ENCODE data around the gene CHAF1B.

Gene CHAF1B

GRCh38 chr21:36451506-36451905, 66.3 kb downstream of the CHAF1B start:
- TF ChIP-seq, protein P1, sequence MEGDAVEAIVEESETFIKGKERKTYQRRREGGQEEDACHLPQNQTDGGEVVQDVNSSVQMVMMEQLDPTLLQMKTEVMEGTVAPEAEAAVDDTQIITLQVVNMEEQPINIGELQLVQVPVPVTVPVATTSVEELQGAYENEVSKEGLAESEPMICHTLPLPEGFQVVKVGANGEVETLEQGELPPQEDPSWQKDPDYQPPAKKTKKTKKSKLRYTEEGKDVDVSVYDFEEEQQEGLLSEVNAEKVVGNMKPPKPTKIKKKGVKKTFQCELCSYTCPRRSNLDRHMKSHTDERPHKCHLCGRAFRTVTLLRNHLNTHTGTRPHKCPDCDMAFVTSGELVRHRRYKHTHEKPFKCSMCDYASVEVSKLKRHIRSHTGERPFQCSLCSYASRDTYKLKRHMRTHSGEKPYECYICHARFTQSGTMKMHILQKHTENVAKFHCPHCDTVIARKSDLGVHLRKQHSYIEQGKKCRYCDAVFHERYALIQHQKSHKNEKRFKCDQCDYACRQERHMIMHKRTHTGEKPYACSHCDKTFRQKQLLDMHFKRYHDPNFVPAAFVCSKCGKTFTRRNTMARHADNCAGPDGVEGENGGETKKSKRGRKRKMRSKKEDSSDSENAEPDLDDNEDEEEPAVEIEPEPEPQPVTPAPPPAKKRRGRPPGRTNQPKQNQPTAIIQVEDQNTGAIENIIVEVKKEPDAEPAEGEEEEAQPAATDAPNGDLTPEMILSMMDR (IDR thresholded peaks at IDR 0.05; ENCODE audit: low read depth, low read length) = no peak
- H3K9me3 ChIP-seq = no peaks in the 10 kb centered on the region
- no peaks in the 10 kb centered on the region for H3K4me1 ChIP-seq
- no peaks in the 10 kb centered on the region for H3K36me3 ChIP-seq
- no peak overlapping the region for H3K4me3 ChIP-seq (ENCODE audit: low read depth, low read length)
- H3K27me3 ChIP-seq = no peaks in the 10 kb centered on the region
- DNase-seq = no peak

- no peaks in the 10 kb centered on the region for H3K27me3 ChIP-seq
- H3K9me3 ChIP-seq = no peaks in the 10 kb centered on the region
- H3K4me3 ChIP-seq (ENCODE audit: low read depth, low read length) = no peak overlapping the region
- TF ChIP-seq, protein P1 (IDR thresholded peaks at IDR 0.05; ENCODE audit: low read depth, low read length) = no peak
- H3K36me3 ChIP-seq = no peaks in the 10 kb centered on the region
- no peak for DNase-seq
- no peaks in the 10 kb centered on the region for H3K4me1 ChIP-seq
Observed at GRCh38 chr21:36452281-36452825, 67.2 kb downstream of the CHAF1B start.

DNA sequence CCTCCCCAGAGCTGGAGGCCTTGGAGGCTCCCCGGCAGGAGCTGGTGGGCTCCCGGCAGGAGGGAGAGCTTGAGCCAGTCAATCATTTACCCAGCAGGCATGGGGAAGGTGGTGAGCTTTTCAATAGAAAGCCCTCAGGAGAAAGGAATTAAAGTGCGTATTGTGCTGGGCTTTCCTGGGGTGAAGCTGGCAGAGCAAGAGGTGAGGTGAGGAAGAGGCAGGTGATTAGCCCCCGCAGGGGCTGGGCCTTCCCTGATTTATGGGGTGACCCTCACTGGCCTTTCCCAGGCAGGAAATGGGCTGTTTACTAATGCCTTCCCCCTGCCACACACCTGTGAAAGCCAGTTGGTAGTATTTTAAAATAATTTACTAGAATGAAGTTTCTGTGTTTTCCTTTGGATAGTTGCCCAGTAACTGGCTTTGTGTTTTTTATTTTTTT, 68.9 kb downstream of the CHAF1B start:
- Histone ChIP-seq H3K9me3 (no peaks in the 10 kb centered on the region), H3K36me3 (no peaks in the 10 kb centered on the region), H3K4me1 (no peaks in the 10 kb centered on the region), H3K4me3 (ENCODE audit: low read depth, low read length) (no peak overlapping the region), H3K27me3 (no peaks in the 10 kb centered on the region)
- TF ChIP-seq, protein P1 (IDR thresholded peaks at IDR 0.05; ENCODE audit: low read depth, low read length) = no peak
- DNase-seq = no peak

GRCh38 chr21:36454706-36455105, 69.5 kb downstream of the CHAF1B start:
- Histone ChIP-seq H3K36me3 (no peaks in the 10 kb centered on the region), H3K9me3 (no peaks in the 10 kb centered on the region), H3K4me3 (ENCODE audit: low read depth, low read length) (no peak overlapping the region), H3K4me1 (no peaks in the 10 kb centered on the region), H3K27me3 (no peaks in the 10 kb centered on the region)
- TF ChIP-seq, protein P1 (IDR thresholded peaks at IDR 0.05; ENCODE audit: low read depth, low read length) = no peak
- DNase-seq = no peak

- no peaks in the 10 kb centered on the region for H3K4me1 ChIP-seq
- H3K36me3 ChIP-seq = no peaks in the 10 kb centered on the region
- H3K4me3 ChIP-seq (ENCODE audit: low read depth, low read length) = no peak overlapping the region
- H3K27me3 ChIP-seq = no peaks in the 10 kb centered on the region
- H3K9me3 ChIP-seq = no peaks in the 10 kb centered on the region
- TF ChIP-seq, protein P1 (IDR thresholded peaks at IDR 0.05; ENCODE audit: low read depth, low read length) = no peak
- DNase-seq = no peak
Observed at GRCh38 chr21:36456729-36457414, 71.7 kb downstream of the CHAF1B start.

GRCh38 chr21:36459098-36459497, 73.9 kb downstream of the CHAF1B start:
- Histone ChIP-seq H3K27me3 (no peaks in the 10 kb centered on the region), H3K36me3 (no peaks in the 10 kb centered on the region), H3K9me3 (no peaks in the 10 kb centered on the region), H3K4me3 (ENCODE audit: low read depth, low read length) (no peak overlapping the region), H3K4me1 (no peaks in the 10 kb centered on the region)
- DNase-seq = no peak
- TF ChIP-seq, protein P1 (IDR thresholded peaks at IDR 0.05; ENCODE audit: low read depth, low read length) = no peak
